HCT116 (cell line): ENCODE results near the gene TM6SF1. TPM values are rescaled to one million over a fixed set of nuclear protein-coding genes. Genes with fewer than 3 reads are reported as not detected.
"Not testable (repeated sequence)": the region's sequence is repeated elsewhere in the genome, so short reads cannot be mapped to it uniquely, and the experiment has no call there.

Experiments
- ATAC-seq: fragments of 200-7000 bp; cut with Tn5 transposase; 2 replicates; pipeline ENCODE4 v1.9.1; 2020; ENCODE audit warnings: mild to moderate bottlenecking, moderate library complexity
- BruUV-seq: library from RNA; stranded (reverse); fragments of 400-500 nt; replicated peaks from 2 replicates; lab custom pipeline; 2021; lab: Mats Ljungman, UMichigan
- CTCF ChIA-PET: fragments of 300-600 bp; sonication (Branson Sonifier 250); formaldehyde crosslinking; loops from one replicate; lab custom pipeline; 2021; ENCODE audit warnings: antibody characterized with exemption; lab: Charles Lee
- POLR2A ChIA-PET: fragments of 300-600, 350-600 bp; sonication (Branson Sonifier 250); formaldehyde crosslinking; loops from one replicate; lab custom pipeline; 2021; ENCODE audit warnings: antibody characterized with exemption; lab: Charles Lee
- RAD21 ChIA-PET, 2 experiments: fragments of 300-600 bp; sonication (Branson Sonifier 250); formaldehyde crosslinking; loops; one replicate each; lab custom pipeline; 2023; ENCODE audit warnings: low total read pairs in 2 of 2; ENCODE audit not compliant: uncharacterized antibody in 2 of 2, unreplicated experiment in 2 of 2, low non-redundant PET in 1 of 2; lab: Charles Lee
- DNase-seq: peaks from one replicate; pipeline ENCODE4 v3.0.0-alpha.2; 2010; ENCODE audit warnings: low read depth, low spot score
- H2AFZ ChIP-seq: fragments of 200-600 bp; shearing (Covaris generic), sonication (generic); 2 replicates; pipeline ENCODE4 v1.6.1; 2017; ENCODE audit warnings: low read depth, mixed run types, mixed read lengths, antibody characterized with exemption, low read length; ENCODE audit not compliant: poor library complexity, severe bottlenecking
- H3K27ac ChIP-seq: 2 replicates; pipeline ENCODE4 v1.5.1; 2012; ENCODE audit warnings: low read depth, low read length
- H3K27me3 ChIP-seq: fragments of 200-600 bp; sonication (generic); 2 replicates; pipeline ENCODE4 v1.6.1; 2016; ENCODE audit warnings: mixed run types, low read length, mixed read lengths; ENCODE audit not compliant: insufficient read depth
- H3K36me3 ChIP-seq, 2 experiments: fragments of 200-500 bp in 1 of 2; fragments of 200-600 bp in 1 of 2; sonication (Bioruptor generic) in 1 of 2; sonication (generic) in 1 of 2; 2 replicates each; pipeline versions ENCODE4 v1.5.1 to v1.6.1; 2014 to 2016; ENCODE audit warnings: low read length in 2 of 2, inconsistent platforms in 1 of 2, mixed read lengths in 1 of 2, mixed run types in 1 of 2; ENCODE audit not compliant: insufficient read depth in 2 of 2, control insufficient read depth in 1 of 2
- H3K4me1 ChIP-seq, 2 experiments: fragments of 200-600 bp in 1 of 2; sonication (generic) in 1 of 2; 2 replicates each; pipeline versions ENCODE4 v1.5.1 to v1.6.1; 2012 to 2017; ENCODE audit warnings: low read length in 2 of 2, inconsistent platforms in 1 of 2, mild to moderate bottlenecking in 1 of 2, mixed read lengths in 1 of 2, mixed run types in 1 of 2, moderate library complexity in 1 of 2; ENCODE audit not compliant: insufficient read depth in 2 of 2, control insufficient read depth in 1 of 2
- H3K4me2 ChIP-seq: fragments of 200-600 bp; sonication (generic); 2 replicates; pipeline ENCODE4 v1.6.1; 2017; ENCODE audit warnings: mixed run types, low read length, mixed read lengths
- H3K4me3 ChIP-seq, 2 experiments: fragments of 200-600 bp in 1 of 2; sonication (generic) in 1 of 2; replicated peaks in 1 of 2; 2 replicates each; pipeline ENCODE4 v1.5.1; 2011 to 2016; ENCODE audit warnings: low read length in 2 of 2, control low read depth in 1 of 2, low read depth in 1 of 2, mild to moderate bottlenecking in 1 of 2, mixed read lengths in 1 of 2, mixed run types in 1 of 2
- H3K79me2 ChIP-seq: fragments of 200-600 bp; sonication (generic); 2 replicates; pipeline ENCODE4 v1.6.1; 2017; ENCODE audit warnings: mild to moderate bottlenecking, mixed run types, low read length, moderate library complexity, mixed read lengths; ENCODE audit not compliant: insufficient read depth
- H3K9ac ChIP-seq: fragments of 200-600 bp; sonication (generic); 2 replicates; pipeline ENCODE4 v1.6.1; 2016; ENCODE audit warnings: low read length, mixed read lengths
- H3K9me2 ChIP-seq: fragments of 200-600 bp; sonication (generic), shearing (Covaris generic); 2 replicates; pipeline ENCODE4 v1.6.1; 2017; ENCODE audit warnings: mixed run types, mild to moderate bottlenecking, moderate library complexity; ENCODE audit not compliant: insufficient read depth
- H3K9me3 ChIP-seq, 2 experiments: fragments of 200-500 bp in 1 of 2; fragments of 200-600 bp in 1 of 2; sonication (Bioruptor generic) in 1 of 2; sonication (generic) in 1 of 2; 2 replicates each; pipeline ENCODE4 v1.6.1; 2014 to 2017; ENCODE audit warnings: low read length in 2 of 2, mixed read lengths in 2 of 2, inconsistent platforms in 1 of 2, low read depth in 1 of 2, mild to moderate bottlenecking in 1 of 2, mixed run types in 1 of 2, moderate library complexity in 1 of 2; ENCODE audit not compliant: control insufficient read depth in 1 of 2, insufficient read depth in 1 of 2
- H4K20me1 ChIP-seq: fragments of 200-600 bp; sonication (generic), shearing (Covaris generic); 2 replicates; pipeline ENCODE4 v1.6.1; 2017; ENCODE audit warnings: mixed run types, mild to moderate bottlenecking, moderate library complexity; ENCODE audit not compliant: insufficient read depth
- ATF3 ChIP-seq: IDR thresholded peaks from 2 replicates; pipeline ENCODE4 v1.6.1; 2012
- CEBPB ChIP-seq: IDR thresholded peaks from 2 replicates; pipeline ENCODE4 v1.6.1; 2012; ENCODE audit warnings: low read depth
- CTCF ChIP-seq, 3 experiments: fragments of 200-600 bp in 1 of 3; sonication (generic) in 1 of 3; IDR thresholded peaks in 2 of 3; conservative IDR thresholded peaks in 1 of 3; 2 replicates each; pipeline ENCODE4 v1.5.1; 2012 to 2017; ENCODE audit warnings: low read depth in 2 of 3, low read length in 2 of 3, antibody characterized with exemption in 1 of 3, borderline replicate concordance in 1 of 3, control low read depth in 1 of 3, mild to moderate bottlenecking in 1 of 3, mixed read lengths in 1 of 3, mixed run types in 1 of 3, moderate library complexity in 1 of 3; ENCODE audit not compliant: insufficient read depth in 1 of 3
- EGR1 ChIP-seq: IDR thresholded peaks from 2 replicates; pipeline ENCODE4 v1.6.1; 2012; ENCODE audit warnings: low read depth
- ELF1 ChIP-seq: IDR thresholded peaks from 2 replicates; pipeline ENCODE4 v1.6.1; 2012; ENCODE audit warnings: low read depth, borderline replicate concordance
- FOSL1 ChIP-seq: IDR thresholded peaks from 2 replicates; pipeline ENCODE4 v1.6.1; 2012; ENCODE audit warnings: low read depth
- JUND ChIP-seq: IDR thresholded peaks from 2 replicates; pipeline ENCODE4 v1.6.1; 2012
- MAX ChIP-seq: IDR thresholded peaks from 2 replicates; pipeline ENCODE4 v1.6.1; 2012
- POLR2AphosphoS5 ChIP-seq: IDR thresholded peaks from 2 replicates; pipeline ENCODE4 v1.6.1; 2011; ENCODE audit warnings: mild to moderate bottlenecking, low read depth, low read length, moderate library complexity
- RAD21 ChIP-seq: IDR thresholded peaks from 2 replicates; pipeline ENCODE4 v1.6.1; 2012; ENCODE audit warnings: low read depth, mild to moderate bottlenecking
- REST ChIP-seq: IDR thresholded peaks from 2 replicates; pipeline ENCODE4 v1.6.1; 2012; ENCODE audit warnings: low read depth
- SP1 ChIP-seq: IDR thresholded peaks from 2 replicates; pipeline ENCODE4 v1.6.1; 2012; ENCODE audit warnings: low read depth
- TCF7L2 ChIP-seq: IDR thresholded peaks from 2 replicates; pipeline ENCODE4 v1.7.0; 2011; ENCODE audit warnings: borderline replicate concordance, inconsistent platforms; ENCODE audit not compliant: insufficient read depth, insufficient read length; ENCODE audit errors: extremely low read depth
- intact Hi-C: fragments of 100-400 bp; cut with micrococcal nuclease; formaldehyde crosslinking; loops from 2 replicates; pipeline ENCODE4 v1.10.0; 2022
- total RNA-seq: library from RNA; stranded (reverse); gene quantifications from one replicate; pipeline ENCODE4 v1.2.1, GENCODE V29; 2021; ENCODE audit not compliant: unreplicated experiment

Gene TM6SF1
- total RNA-seq, 1 experiment from 2014 or later = not detected

- H4K20me1 ChIP-seq, H3K9ac ChIP-seq, H3K4me3 ChIP-seq, H3K27me3 ChIP-seq, H3K36me3 ChIP-seq, CTCF ChIA-PET, H3K79me2 ChIP-seq, H3K4me1 ChIP-seq, H3K4me2 ChIP-seq, intact Hi-C loops, H3K9me2 ChIP-seq, DNase-seq, H2AFZ ChIP-seq, H3K9me3 ChIP-seq, ATAC-seq, RAD21 ChIA-PET, BruUV-seq, H3K27ac ChIP-seq, POLR2A ChIA-PET: not testable (repeated sequence)
These were observed 62.1 kb downstream of the TM6SF1 start for GRCh38 chr15:83169576-83169975.

- H3K4me3 ChIP-seq = no peak overlapping the region
- no peaks in the 10 kb centered on the region for H3K79me2 ChIP-seq
- intact Hi-C loops = no loop called here
- no peaks in the 10 kb centered on the region for H3K36me3 ChIP-seq
- H3K4me2 ChIP-seq = no peak overlapping the region
- POLR2A ChIA-PET = no interaction called here
- no peak overlapping the region for H2AFZ ChIP-seq
- no peak overlapping the region for H3K27ac ChIP-seq
- no peaks in the 10 kb centered on the region for H3K4me1 ChIP-seq
- BruUV-seq = no TSS peak
- H3K9me3 ChIP-seq = no peaks in the 10 kb centered on the region
- no peaks in the 10 kb centered on the region for H3K27me3 ChIP-seq
- no peak for ATAC-seq
- CTCF ChIA-PET = no interaction called here
- RAD21 ChIA-PET = no interaction called here
- no peaks in the 10 kb centered on the region for H3K9me2 ChIP-seq
- H4K20me1 ChIP-seq = no peaks in the 10 kb centered on the region
- H3K9ac ChIP-seq = no peak overlapping the region
- TF ChIP-seq SP1 (no peak), REST (no peak), TCF7L2 (no peak), POLR2AphosphoS5 (no peak), FOSL1 (no peak), RAD21 (no peak), CTCF (IDR thresholded peaks at IDR 0.05 in 2 of 3, conservative IDR thresholded peaks at IDR 0.05 in 1 of 3; ENCODE audit: borderline replicate concordance in 1 of 3, insufficient read depth in 1 of 3, low read depth in 2 of 3, low read length in 2 of 3) (no peak), MAX (no peak), ATF3 (no peak), CEBPB (no peak), JUND (no peak), ELF1 (no peak), EGR1 (no peak)
- no peak for DNase-seq
These were observed 63.2 kb downstream of the TM6SF1 start for GRCh38 chr15:83170474-83171165.
